Cardiac muscle cell (in vitro differentiated cells and primary cell): ENCODE data around the gene RBM5. TPM values are rescaled to one million over a fixed set of nuclear protein-coding genes. Genes with fewer than 3 reads are reported as not detected.

Source experiments
- DNase-seq, 2 donors: peaks; one replicate each; pipeline versions ENCODE4 v3.0.0 to v3.0.0-alpha.2; 2010 to 2017; ENCODE audit warnings: low read depth in 1 of 2, low spot score in 1 of 2
- H3K27ac ChIP-seq: fragments of 200-600 bp; sonication (generic); 2 replicates; pipeline ENCODE4 v1.5.1; 2016
- H3K27me3 ChIP-seq: fragments of 200-600 bp; sonication (generic); 2 replicates; pipeline ENCODE4 v1.6.0; 2016; ENCODE audit warnings: control low read depth
- H3K36me3 ChIP-seq: fragments of 200-600 bp; sonication (generic); 2 replicates; pipeline ENCODE4 v1.5.1; 2016; ENCODE audit warnings: control low read depth
- H3K4me1 ChIP-seq: fragments of 200-600 bp; sonication (generic); 2 replicates; pipeline ENCODE4 v1.8.1; 2017; ENCODE audit warnings: low read depth, mild to moderate bottlenecking, mixed run types
- H3K4me3 ChIP-seq: fragments of 200-600 bp; sonication (generic); 2 replicates; pipeline ENCODE4 v1.5.1; 2016; ENCODE audit warnings: mild to moderate bottlenecking
- H3K9me3 ChIP-seq: fragments of 200-600 bp; sonication (generic); 2 replicates; pipeline ENCODE4 v1.5.1; 2017; ENCODE audit warnings: low read depth, mild to moderate bottlenecking, control low read depth
- polyA plus RNA-seq: library from polyadenylated mRNA; unstranded; fragments of >200 nt; fragmentation: Nextera tagmentation; extraction: Ambion mirVana; gene quantifications from 2 replicates; pipeline ENCODE4 v1.2.1, GENCODE V29; 2016
- total RNA-seq: library from RNA; depleted of rRNA; stranded (reverse); fragments of >200 nt; gene quantifications from 2 replicates; pipeline ENCODE4 v1.2.3, GENCODE V29; 2016
- TF ChIP-seq, protein P1 (sequence below): IDR thresholded peaks from 2 replicates; pipeline ENCODE4 v1.5.1; 2012; ENCODE audit warnings: low read depth, mild to moderate bottlenecking, low read length

The RBM5 gene
- total and polyA plus RNA-seq, 2 experiments from 2014 or later = 130 to 439 TPM

DNA sequence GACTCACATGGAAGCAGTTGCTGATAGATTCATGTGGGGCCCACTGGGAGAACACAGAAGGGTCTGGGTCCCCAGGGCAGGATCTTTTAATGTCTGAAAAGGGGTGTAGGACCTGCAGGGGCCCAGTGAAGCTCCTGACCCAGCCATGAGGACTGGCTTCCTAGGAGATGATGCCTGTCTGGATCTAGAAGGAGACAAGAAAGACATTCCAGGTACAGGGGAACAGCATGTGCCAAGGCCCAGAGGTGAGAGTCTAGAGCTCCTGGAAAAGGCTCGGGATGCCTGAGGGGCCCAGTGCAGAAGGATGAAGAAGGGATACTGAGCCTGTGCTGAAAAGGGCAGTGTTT lies 61.7 kb downstream of the RBM5 start:
- Histone ChIP-seq H3K4me1 (peaks cover 11% of the 10 kb centered on the region), H3K27me3 (no peaks in the 10 kb centered on the region), H3K9me3 (no peaks in the 10 kb centered on the region), H3K4me3 (no peak overlapping the region), H3K27ac (peak overlapping the region; percentile 53), H3K36me3 (no peaks in the 10 kb centered on the region)
- no peak for DNase-seq
- TF ChIP-seq, protein P1, sequence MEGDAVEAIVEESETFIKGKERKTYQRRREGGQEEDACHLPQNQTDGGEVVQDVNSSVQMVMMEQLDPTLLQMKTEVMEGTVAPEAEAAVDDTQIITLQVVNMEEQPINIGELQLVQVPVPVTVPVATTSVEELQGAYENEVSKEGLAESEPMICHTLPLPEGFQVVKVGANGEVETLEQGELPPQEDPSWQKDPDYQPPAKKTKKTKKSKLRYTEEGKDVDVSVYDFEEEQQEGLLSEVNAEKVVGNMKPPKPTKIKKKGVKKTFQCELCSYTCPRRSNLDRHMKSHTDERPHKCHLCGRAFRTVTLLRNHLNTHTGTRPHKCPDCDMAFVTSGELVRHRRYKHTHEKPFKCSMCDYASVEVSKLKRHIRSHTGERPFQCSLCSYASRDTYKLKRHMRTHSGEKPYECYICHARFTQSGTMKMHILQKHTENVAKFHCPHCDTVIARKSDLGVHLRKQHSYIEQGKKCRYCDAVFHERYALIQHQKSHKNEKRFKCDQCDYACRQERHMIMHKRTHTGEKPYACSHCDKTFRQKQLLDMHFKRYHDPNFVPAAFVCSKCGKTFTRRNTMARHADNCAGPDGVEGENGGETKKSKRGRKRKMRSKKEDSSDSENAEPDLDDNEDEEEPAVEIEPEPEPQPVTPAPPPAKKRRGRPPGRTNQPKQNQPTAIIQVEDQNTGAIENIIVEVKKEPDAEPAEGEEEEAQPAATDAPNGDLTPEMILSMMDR = no peak

DNA sequence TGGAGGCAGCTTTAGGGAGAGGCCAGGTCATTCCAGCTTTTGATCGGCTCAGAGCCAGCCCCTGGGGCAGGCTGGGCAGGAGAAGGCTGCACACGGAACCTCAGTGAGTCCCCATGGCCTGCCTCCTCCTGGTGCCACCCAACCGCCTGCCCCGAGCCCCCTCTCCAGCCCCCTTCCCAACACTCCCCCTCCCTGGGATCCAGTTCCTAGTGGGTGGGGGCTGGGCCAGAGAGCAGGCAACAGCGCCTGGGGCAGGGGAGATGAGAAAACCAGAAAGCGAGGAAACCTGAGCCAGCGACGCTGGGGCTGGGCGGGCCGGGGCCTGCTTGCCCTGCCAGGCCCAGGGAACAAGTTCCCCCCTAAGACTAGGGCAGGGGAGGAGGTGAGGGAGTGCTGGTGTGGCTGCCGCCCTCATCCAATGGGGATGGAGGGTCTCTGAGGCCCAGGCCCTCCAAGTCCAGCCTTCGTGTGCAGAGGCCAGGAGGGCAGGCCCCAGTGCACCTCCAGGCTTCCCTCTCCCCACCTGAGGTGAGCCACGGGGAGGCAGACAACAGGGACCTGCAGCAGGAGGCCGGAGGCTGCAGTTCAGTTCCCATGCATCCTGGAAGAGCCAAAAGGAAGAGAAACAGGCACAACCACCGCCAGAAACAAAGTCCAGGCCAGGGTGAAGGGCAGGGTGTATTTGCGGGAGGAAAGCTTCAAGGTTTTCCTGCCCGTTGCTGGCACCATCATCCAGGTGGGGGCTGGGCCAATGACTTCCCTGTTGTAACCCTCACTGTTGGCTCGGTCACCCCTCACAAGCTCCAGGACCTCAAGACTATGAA lies 62.4 kb downstream of the RBM5 start:
- Histone ChIP-seq H3K4me1 (peaks cover 13% of the 10 kb centered on the region), H3K36me3 (no peaks in the 10 kb centered on the region), H3K27ac (peak overlapping the region; percentile 53), H3K27me3 (no peaks in the 10 kb centered on the region), H3K4me3 (no peak overlapping the region), H3K9me3 (no peaks in the 10 kb centered on the region)
- TF ChIP-seq, protein P1 = no peak
- DNase-seq = peak in 1 of 2 donors; percentile 60

DNA sequence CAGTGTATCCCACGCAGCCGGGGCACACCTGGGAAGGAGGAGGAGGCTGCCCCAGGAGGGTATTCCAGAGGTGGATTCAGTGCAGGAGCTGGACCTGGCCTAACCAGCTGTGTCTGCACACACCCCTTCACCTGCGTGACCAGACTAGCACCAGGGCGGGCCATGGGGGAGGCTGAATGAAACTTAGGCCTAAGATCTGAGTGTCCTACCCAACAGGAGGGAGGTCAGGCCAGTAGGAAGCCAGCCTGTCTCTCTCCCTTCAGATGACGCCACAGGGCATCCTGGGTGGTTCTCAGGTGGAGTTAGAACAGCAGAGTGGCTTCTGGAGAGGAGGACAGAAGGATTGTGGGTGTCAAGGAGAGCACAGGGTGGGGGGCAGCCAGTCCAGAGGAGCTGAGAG lies 63.0 kb downstream of the RBM5 start:
- peaks cover 19% of the 10 kb centered on the region for H3K4me1 ChIP-seq
- no peaks in the 10 kb centered on the region for H3K9me3 ChIP-seq
- H3K36me3 ChIP-seq = no peaks in the 10 kb centered on the region
- no peak for DNase-seq
- H3K27ac ChIP-seq = no peak overlapping the region
- no peaks in the 10 kb centered on the region for H3K27me3 ChIP-seq
- TF ChIP-seq, protein P1 = no peak
- no peak overlapping the region for H3K4me3 ChIP-seq

DNA sequence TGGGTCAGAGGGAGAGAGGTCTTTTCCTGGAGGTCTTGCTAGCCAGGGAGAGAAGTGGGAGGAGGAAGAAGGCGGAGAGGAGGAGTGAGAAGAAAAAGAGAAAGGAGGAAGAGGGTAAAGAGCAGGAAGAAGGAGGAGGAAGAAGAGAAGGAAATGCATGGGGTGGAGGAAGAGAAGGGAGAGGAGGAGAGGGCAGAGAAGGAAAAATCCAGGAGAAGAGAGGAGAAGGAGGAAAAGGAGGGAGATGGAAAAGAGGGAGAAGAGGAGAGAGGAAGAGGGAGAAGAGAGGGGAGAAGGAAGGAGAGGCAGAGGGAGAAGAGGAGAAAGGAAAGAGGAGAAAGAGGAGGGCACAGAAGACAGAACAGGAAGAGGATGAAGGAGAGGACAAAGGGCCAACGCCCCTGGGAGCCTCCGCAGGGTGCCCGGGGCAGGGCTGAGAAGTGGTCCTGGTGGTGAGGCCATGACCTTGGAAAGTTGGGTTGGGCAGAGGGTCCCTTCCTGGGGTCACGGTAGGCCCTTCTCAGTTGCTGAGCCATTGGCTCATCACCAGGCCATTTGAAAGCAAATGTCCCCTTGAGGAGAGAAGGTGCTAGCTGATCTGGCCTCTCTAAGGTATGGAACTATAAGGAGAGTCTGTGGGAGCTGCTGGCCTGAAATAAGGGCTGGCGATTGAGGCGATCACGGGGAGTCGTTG lies 65.2 kb downstream of the RBM5 start:
- peak overlapping the region; percentile 47 for H3K4me3 ChIP-seq
- no peak overlapping the region for H3K27ac ChIP-seq
- TF ChIP-seq, protein P1 = no peak
- H3K9me3 ChIP-seq = no peaks in the 10 kb centered on the region
- no peak for DNase-seq
- H3K36me3 ChIP-seq = no peaks in the 10 kb centered on the region
- H3K27me3 ChIP-seq = no peaks in the 10 kb centered on the region
- H3K4me1 ChIP-seq = peaks cover 36% of the 10 kb centered on the region

DNA sequence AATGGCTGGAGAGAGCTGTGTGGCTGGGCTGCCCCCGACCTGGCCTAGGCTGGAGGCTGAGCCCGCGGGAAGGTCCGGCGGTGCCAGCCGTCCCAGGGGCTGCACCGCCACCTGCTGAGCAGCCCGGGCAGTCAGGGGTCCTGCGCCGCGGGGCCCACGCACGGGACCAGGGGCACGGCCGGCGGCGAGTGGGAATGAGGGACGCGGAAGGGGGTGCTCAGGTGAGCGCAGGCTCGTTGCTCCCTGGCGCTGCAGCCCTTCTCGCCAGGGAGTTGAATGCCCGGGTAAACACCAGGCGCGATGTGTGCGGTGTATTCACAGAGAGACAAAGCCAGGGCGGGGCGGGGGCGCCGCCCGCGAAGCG lies 65.7 kb downstream of the RBM5 start:
- Histone ChIP-seq H3K4me3 (peak overlapping the region; percentile 47), H3K36me3 (no peaks in the 10 kb centered on the region), H3K27ac (no peak overlapping the region), H3K4me1 (peaks cover 36% of the 10 kb centered on the region), H3K27me3 (no peaks in the 10 kb centered on the region), H3K9me3 (no peaks in the 10 kb centered on the region)
- TF ChIP-seq, protein P1 = peak; percentile 31
- DNase-seq = no peak
